SK-N-SH (cell line): Measurements from ENCODE around the gene LRRN4CL.

Experiments used
- RCOR1 ChIP-seq: fragments of 150-350 bp; IDR thresholded peaks from 2 replicates; pipeline ENCODE4 v1.6.1; 2017; ENCODE audit warnings: antibody characterized with exemption, low read length
- SIN3A ChIP-seq: IDR thresholded peaks from 2 replicates; pipeline ENCODE4 v1.6.1; 2012; ENCODE audit warnings: low read depth, mild to moderate bottlenecking, low read length, moderate library complexity, borderline replicate concordance

DNA sequence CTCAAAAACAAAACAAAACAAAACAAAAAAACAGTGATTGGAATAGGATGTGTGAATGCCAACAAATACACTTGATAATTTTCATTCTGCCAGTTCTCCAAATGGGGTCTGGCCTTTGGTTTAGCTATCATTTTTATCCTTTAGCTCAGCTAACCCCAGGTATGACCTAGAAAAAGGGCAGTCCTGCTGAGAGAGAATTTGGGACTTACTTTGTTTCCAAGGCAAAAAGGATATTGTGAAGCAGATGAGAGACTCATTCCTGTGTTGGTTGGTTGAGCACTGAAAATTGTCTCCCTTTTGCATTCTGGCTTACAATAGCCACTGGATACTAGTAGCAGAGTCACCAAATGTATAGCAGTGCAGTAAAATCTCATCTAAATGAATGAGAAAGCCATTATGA lies 47.9 kb upstream of the LRRN4CL start:
- no peak for TF ChIP-seq SIN3A
- no peak for TF ChIP-seq RCOR1
